ENCODE results near the gene ZNFX1.

- TF ChIP-seq ZNF707 (tag by site-specific recombination; IDR thresholded peaks at IDR 0.05) (no peak), SETDB1 (IDR thresholded peaks at IDR 0.05; ENCODE audit: insufficient read length, low read length) (no peak), CTCF (tag by site-specific recombination; IDR thresholded peaks at IDR 0.05) (no peak), ZNF362 (tag by site-specific recombination; IDR thresholded peaks at IDR 0.05) (no peak), ZNF280C (tag by site-specific recombination; IDR thresholded peaks at IDR 0.05) (no peak), ZNF518A (tag by site-specific recombination; conservative IDR thresholded peaks at IDR 0.05; ENCODE audit: low read depth) (no peak), YY1 (tag by site-specific recombination; IDR thresholded peaks at IDR 0.05) (no peak), ZNF530 (tag by site-specific recombination; IDR thresholded peaks at IDR 0.05; ENCODE audit: low read depth) (no peak), ZNF585B (tag by site-specific recombination; IDR thresholded peaks at IDR 0.05) (no peak), PRDM1 (tag by site-specific recombination; IDR thresholded peaks at IDR 0.05) (no peak), ZFP3 (tag by site-specific recombination; IDR thresholded peaks at IDR 0.05; ENCODE audit: low read depth) (no peak), ZNF792 (tag by site-specific recombination; IDR thresholded peaks at IDR 0.05) (no peak), ZBTB1 (tag by site-specific recombination; IDR thresholded peaks at IDR 0.05) (no peak)
Observed at GRCh38 chr20:49287555-49288249, 9.8 kb upstream of the ZNFX1 start.

Measured in HEK293 (cell line).